DND-41 (cell line): ENCODE results near the gene MED14.
A peak's percentile ranks its signal among the peaks of the same experiment; 100 is the strongest.

ENCODE experiments used
- ATAC-seq: fragments of 200-7000 bp; cut with Tn5 transposase; 3 replicates; pipeline ENCODE4 v1.9.1; 2021; ENCODE audit warnings: low read depth; ENCODE audit not compliant: insufficient read depth
- DNase-seq: peaks from one replicate; pipeline ENCODE4 v3.0.0-alpha.2; 2020
- H2AFZ ChIP-seq: 2 replicates; pipeline ENCODE4 v1.6.0; 2012; ENCODE audit warnings: low read depth, low read length
- H3K27ac ChIP-seq: 2 replicates; pipeline ENCODE4 v1.5.1; 2012; ENCODE audit warnings: low read length, inconsistent platforms
- H3K27me3 ChIP-seq: fragments of 200-600 bp; sonication (generic); 2 replicates; pipeline ENCODE4 v1.6.0; 2012; ENCODE audit warnings: low read length, mild to moderate bottlenecking, inconsistent platforms; ENCODE audit not compliant: insufficient read depth, poor library complexity
- H3K36me3 ChIP-seq: 2 replicates; pipeline ENCODE4 v1.5.1; 2012; ENCODE audit warnings: low read length, inconsistent platforms; ENCODE audit not compliant: insufficient read depth
- H3K4me1 ChIP-seq: 2 replicates; pipeline ENCODE4 v1.5.1; 2012; ENCODE audit warnings: mild to moderate bottlenecking, low read length; ENCODE audit not compliant: insufficient read depth
- H3K4me2 ChIP-seq: 2 replicates; pipeline ENCODE4 v1.6.0; 2012; ENCODE audit warnings: mild to moderate bottlenecking, moderate library complexity, low read length, inconsistent platforms; ENCODE audit not compliant: insufficient read depth
- H3K4me3 ChIP-seq, 2 experiments: fragments of 200-600 bp in 1 of 2; shearing (Covaris generic) in 1 of 2; 2 replicates each; pipeline ENCODE4 v1.5.1; 2012 to 2016; ENCODE audit warnings: inconsistent platforms in 2 of 2, low read length in 2 of 2, mild to moderate bottlenecking in 2 of 2, low read depth in 1 of 2, moderate library complexity in 1 of 2
- H3K79me2 ChIP-seq: 2 replicates; pipeline ENCODE4 v1.6.0; 2012; ENCODE audit warnings: low read length, inconsistent platforms; ENCODE audit not compliant: insufficient read depth
- H3K9ac ChIP-seq: 2 replicates; pipeline ENCODE4 v1.6.0; 2012; ENCODE audit warnings: low read depth, mild to moderate bottlenecking, inconsistent platforms, low read length, moderate library complexity
- H3K9me3 ChIP-seq: 2 replicates; pipeline ENCODE4 v1.5.1; 2012; ENCODE audit warnings: low read length, moderate library complexity, mild to moderate bottlenecking, inconsistent platforms; ENCODE audit not compliant: insufficient read depth, severe bottlenecking
- H4K20me1 ChIP-seq: 2 replicates; pipeline ENCODE4 v1.6.0; 2012; ENCODE audit warnings: low read length; ENCODE audit not compliant: insufficient read depth
- CTCF ChIP-seq: IDR thresholded peaks from 2 replicates; pipeline ENCODE4 v1.5.1; 2012; ENCODE audit warnings: borderline replicate concordance, low read length, moderate library complexity, mild to moderate bottlenecking; ENCODE audit not compliant: poor library complexity, severe bottlenecking; ENCODE audit errors: extremely low read depth
- EZH2 ChIP-seq: IDR thresholded peaks from 3 replicates; pipeline ENCODE4 v1.6.1; 2012; ENCODE audit warnings: borderline replicate concordance, low read depth, mild to moderate bottlenecking, moderate library complexity, low read length, inconsistent platforms; ENCODE audit not compliant: severe bottlenecking

The MED14 gene

GRCh38 chrX:40644176-40644575, 91.2 kb downstream of the MED14 start:
- Histone ChIP-seq H2AFZ (no peak overlapping the region), H4K20me1 (peaks cover 7% of the 10 kb centered on the region), H3K27me3 (no peaks in the 10 kb centered on the region), H3K4me3 (peak overlapping the region; percentile 26 to 81; a peak in 3 of 4 replicates), H3K36me3 (peaks cover 16% of the 10 kb centered on the region), H3K9me3 (no peaks in the 10 kb centered on the region), H3K4me2 (peak overlapping the region; percentile 97), H3K27ac (peak overlapping the region; percentile 99), H3K4me1 (peaks cover 29% of the 10 kb centered on the region), H3K9ac (peak overlapping the region; percentile 58), H3K79me2 (peaks cover 69% of the 10 kb centered on the region)
- no peak for TF ChIP-seq EZH2
- no peak for TF ChIP-seq CTCF
- no peak for DNase-seq
- ATAC-seq: no peak

GRCh38 chrX:40637687-40638086, 97.7 kb downstream of the MED14 start:
- DNase-seq (no peak), ATAC-seq (no peak)
- H3K4me1 ChIP-seq: no peaks in the 10 kb centered on the region
- no peak overlapping the region for H3K4me2 ChIP-seq
- H3K4me3 ChIP-seq: no peak overlapping the region
- no peak overlapping the region for H3K9ac ChIP-seq
- H3K79me2 ChIP-seq: peaks cover 26% of the 10 kb centered on the region
- TF ChIP-seq CTCF (no peak), EZH2 (no peak)
- peaks cover 77% of the 10 kb centered on the region for H3K36me3 ChIP-seq
- no peaks in the 10 kb centered on the region for H3K27me3 ChIP-seq
- no peak overlapping the region for H2AFZ ChIP-seq
- H3K27ac ChIP-seq: no peak overlapping the region
- H4K20me1 ChIP-seq: no peaks in the 10 kb centered on the region; the same call in 1 of the 2 replicates
- H3K9me3 ChIP-seq: no peaks in the 10 kb centered on the region

- H4K20me1 ChIP-seq: no peaks in the 10 kb centered on the region
- H3K36me3 ChIP-seq: peaks cover 84% of the 10 kb centered on the region
Observed at GRCh38 chrX:40632199-40632598, 103.1 kb downstream of the MED14 start.

GRCh38 chrX:40628506-40628905, 106.8 kb downstream of the MED14 start:
- H3K9ac ChIP-seq: no peak overlapping the region
- no peak overlapping the region for H2AFZ ChIP-seq
- no peaks in the 10 kb centered on the region for H4K20me1 ChIP-seq
- H3K36me3 ChIP-seq: peaks cover 50% of the 10 kb centered on the region
- no peak for ATAC-seq
- TF ChIP-seq CTCF (no peak), EZH2 (no peak)
- H3K4me1 ChIP-seq: no peaks in the 10 kb centered on the region
- no peaks in the 10 kb centered on the region for H3K27me3 ChIP-seq
- no peak overlapping the region for H3K4me3 ChIP-seq
- H3K79me2 ChIP-seq: no peaks in the 10 kb centered on the region
- H3K9me3 ChIP-seq: no peaks in the 10 kb centered on the region
- H3K27ac ChIP-seq: no peak overlapping the region
- no peak for DNase-seq
- H3K4me2 ChIP-seq: no peak overlapping the region

More at GRCh38 chrX:40632199-40632598, 103.1 kb downstream of the MED14 start:
- no peak overlapping the region for H3K4me2 ChIP-seq
- ATAC-seq: no peak
- H3K79me2 ChIP-seq: no peaks in the 10 kb centered on the region
- H3K4me1 ChIP-seq: no peaks in the 10 kb centered on the region
- TF ChIP-seq EZH2: no peak
- no peak overlapping the region for H3K9ac ChIP-seq
- DNase-seq: no peak
- H3K4me3 ChIP-seq: no peak overlapping the region
- H3K27me3 ChIP-seq: no peaks in the 10 kb centered on the region
- H2AFZ ChIP-seq: no peak overlapping the region
- no peak overlapping the region for H3K27ac ChIP-seq
- no peaks in the 10 kb centered on the region for H3K9me3 ChIP-seq
